Esophagus squamous epithelium (tissue), 5 donors: ENCODE results near the gene NOL9. TPM values are rescaled to one million over a fixed set of nuclear protein-coding genes. Genes with fewer than 3 reads are reported as not detected.

Experiments used
- DNase-seq: peaks from one replicate; lab custom pipeline; 2025; lab: John Stamatoyannopoulos, UW
- H3K27ac ChIP-seq, 4 donors: fragments of 200-600 bp; sonication (generic); one replicate each; pipeline ENCODE4 v1.5.1; 2016 to 2019; ENCODE audit warnings: mild to moderate bottlenecking in 1 of 4
- H3K27me3 ChIP-seq, 4 donors: fragments of 200-600 bp; sonication (generic); 1 replicate in 3 of 4; 2 replicates in 1 of 4; pipeline versions ENCODE4 v1.5.1 to v1.6.0; 2017 to 2021; ENCODE audit warnings: antibody characterized with exemption in 1 of 4
- H3K36me3 ChIP-seq, 3 donors: fragments of 200-600 bp; sonication (generic); one replicate each; pipeline ENCODE4 v1.5.1; 2016 to 2019
- H3K4me1 ChIP-seq, 3 donors: fragments of 200-600 bp; sonication (generic); one replicate each; pipeline ENCODE4 v1.5.1; 2017 to 2019
- H3K4me3 ChIP-seq, 4 donors: fragments of 200-600 bp; sonication (generic); 1 replicate in 3 of 4; 2 replicates in 1 of 4; pipeline ENCODE4 v1.5.1; 2016 to 2019; ENCODE audit warnings: mild to moderate bottlenecking in 2 of 4, moderate library complexity in 1 of 4
- H3K9me3 ChIP-seq, 3 donors: fragments of 200-600 bp; sonication (generic); one replicate each; pipeline ENCODE4 v1.5.1; 2016 to 2019
- CTCF ChIP-seq, 6 experiments: fragments of 450-650 bp in 4 of 6; fragments of 200-600 bp in 2 of 6; sonication (generic) in 2 of 6; IDR thresholded peaks; one replicate each; pipeline ENCODE4 v1.5.1; 2016 to 2019; ENCODE audit warnings: antibody characterized with exemption in 6 of 6, mild to moderate bottlenecking in 4 of 6, moderate library complexity in 4 of 6
- POLR2A ChIP-seq, 4 donors: fragments of 450-650 bp; IDR thresholded peaks; one replicate each; pipeline ENCODE4 v1.6.1; 2017; ENCODE audit warnings: antibody characterized with exemption in 4 of 4, mild to moderate bottlenecking in 4 of 4, moderate library complexity in 3 of 4
- WGBS, 2 donors: methylation state at CpG; one replicate each; pipeline ENCODE4 v1.1.5; 2018; 5-methylcytosine and 5-hydroxymethylcytosine counted together
- intact Hi-C: fragments of 100-400 bp; cut with DNase I; formaldehyde crosslinking; loops from one replicate; pipeline ENCODE4 v1.15.0; 2022
- total RNA-seq, 4 donors: library from RNA; depleted of rRNA; stranded (reverse); fragments of >200 nt; gene quantifications; one replicate each; pipeline ENCODE4 v1.1.0, GENCODE V29; 2016
- donor health status: DM: yes; HTN: yes; CAD: no.

NOL9 gene
- total RNA-seq, 4 donors from 2014 or later: 13.0 to 36.4 (median 22.3) TPM

- Histone ChIP-seq H3K4me3 (no peak overlapping the region), H3K27ac (no peak overlapping the region), H3K27me3 (no peaks in the 10 kb centered on the region), H3K36me3 (peaks cover 17 to 93% (median 31%) of the 10 kb centered on the region in 3 donors), H3K9me3 (no peaks in the 10 kb centered on the region), H3K4me1 (no peaks in the 10 kb centered on the region)
- intact Hi-C loops: no loop called here
- 95% methylated on average over 3 to 6 of the region's 8 CpGs for WGBS, 2 donors
- no peak for DNase-seq
- no peak for TF ChIP-seq CTCF (IDR thresholded peaks at IDR 0.05)
- TF ChIP-seq POLR2A (IDR thresholded peaks at IDR 0.05): no peak
Measured at GRCh38 chr1:6534248-6534822, 20.0 kb downstream of the NOL9 start.

GRCh38 chr1:6531996-6532395, 22.3 kb downstream of the NOL9 start:
- TF ChIP-seq CTCF (IDR thresholded peaks at IDR 0.05) (no peak), POLR2A (IDR thresholded peaks at IDR 0.05) (no peak)
- Histone ChIP-seq H3K27me3 (no peaks in the 10 kb centered on the region), H3K9me3 (no peaks in the 10 kb centered on the region), H3K4me3 (no peak overlapping the region), H3K27ac (no peak overlapping the region), H3K36me3 (peaks cover 27 to 100% (median 46%) of the 10 kb centered on the region in 3 donors), H3K4me1 (no peaks in the 10 kb centered on the region)
- WGBS, 2 donors: 88 to 90% methylated on average over 5 of the region's 5 CpGs
- intact Hi-C loops: no loop called here
- no peak for DNase-seq

DNA sequence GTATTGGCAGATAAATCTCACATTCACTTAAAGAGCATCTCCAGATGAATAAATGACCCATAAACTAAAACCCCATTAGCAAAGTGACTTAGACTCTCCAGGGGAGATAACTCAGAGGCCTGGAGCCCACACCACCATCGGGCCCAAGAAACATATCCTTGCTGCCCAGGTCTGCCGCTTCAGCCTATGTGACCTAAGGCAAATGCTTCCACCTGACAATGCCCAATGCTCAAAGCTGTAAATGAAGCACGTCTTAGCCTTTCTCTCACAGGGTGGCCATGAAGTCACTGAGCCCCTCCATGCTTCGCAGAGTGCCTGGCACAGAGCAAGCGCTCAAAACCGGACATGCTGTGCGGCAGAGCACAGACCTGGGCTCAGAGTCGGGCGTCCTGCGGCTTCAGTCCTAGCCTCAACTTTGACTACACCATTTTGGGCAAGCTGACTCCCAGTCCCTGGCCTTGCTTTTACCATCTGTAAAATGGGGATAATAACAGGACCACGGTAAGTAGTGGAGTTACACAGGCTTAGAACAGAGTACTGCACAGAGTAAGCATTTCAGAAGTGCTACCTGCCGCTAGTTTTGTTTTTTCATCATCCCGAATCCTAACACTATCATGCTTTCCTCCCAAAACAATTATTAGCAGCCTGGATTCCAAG, 23.7 kb downstream of the NOL9 start:
- intact Hi-C loops: no loop called here

DNA sequence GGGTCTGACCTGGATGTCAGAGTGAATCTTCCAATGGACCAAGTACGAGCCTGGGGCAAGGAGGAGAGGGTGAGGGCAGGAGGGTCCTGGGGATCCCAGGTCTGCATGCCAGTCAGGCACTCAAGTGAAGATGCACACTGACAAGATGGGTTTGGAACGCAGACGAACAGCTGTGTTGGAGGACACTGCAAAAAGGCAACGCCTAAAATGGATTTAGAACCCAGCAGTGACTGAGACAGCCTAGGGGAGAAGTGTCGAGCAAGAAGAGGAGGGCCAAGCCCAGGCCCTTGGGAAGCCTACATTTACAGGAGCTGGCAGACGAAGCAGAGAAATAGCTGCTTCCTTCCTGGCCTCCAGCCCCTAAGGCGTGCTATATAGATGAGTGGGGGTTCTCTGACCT, 25.8 kb downstream of the NOL9 start:
- no peak overlapping the region for H3K27ac ChIP-seq
- no peaks in the 10 kb centered on the region for H3K4me1 ChIP-seq
- no peak for DNase-seq
- 89 to 91% methylated on average over 7 of the region's 7 CpGs for WGBS, 2 donors
- no peak overlapping the region for H3K4me3 ChIP-seq
- H3K27me3 ChIP-seq: no peaks in the 10 kb centered on the region
- intact Hi-C loops: no loop called here
- H3K9me3 ChIP-seq: no peaks in the 10 kb centered on the region
- TF ChIP-seq CTCF (IDR thresholded peaks at IDR 0.05) (no peak), POLR2A (IDR thresholded peaks at IDR 0.05) (no peak)
- H3K36me3 ChIP-seq: peaks cover 34 to 99% (median 57%) of the 10 kb centered on the region in 3 donors

More for the DNA sequence above, 23.7 kb downstream of the NOL9 start:
- H3K36me3 ChIP-seq: peaks cover 34 to 100% (median 56%) of the 10 kb centered on the region in 3 donors
- WGBS, 2 donors: 91 to 96% methylated on average over 8 to 13 of the region's 13 CpGs
- TF ChIP-seq CTCF (IDR thresholded peaks at IDR 0.05): no peak
- TF ChIP-seq POLR2A (IDR thresholded peaks at IDR 0.05): no peak
- H3K9me3 ChIP-seq: no peaks in the 10 kb centered on the region
- H3K4me1 ChIP-seq: no peaks in the 10 kb centered on the region
- no peak overlapping the region for H3K4me3 ChIP-seq
- no peak for DNase-seq
- no peaks in the 10 kb centered on the region for H3K27me3 ChIP-seq
- no peak overlapping the region for H3K27ac ChIP-seq

DNA sequence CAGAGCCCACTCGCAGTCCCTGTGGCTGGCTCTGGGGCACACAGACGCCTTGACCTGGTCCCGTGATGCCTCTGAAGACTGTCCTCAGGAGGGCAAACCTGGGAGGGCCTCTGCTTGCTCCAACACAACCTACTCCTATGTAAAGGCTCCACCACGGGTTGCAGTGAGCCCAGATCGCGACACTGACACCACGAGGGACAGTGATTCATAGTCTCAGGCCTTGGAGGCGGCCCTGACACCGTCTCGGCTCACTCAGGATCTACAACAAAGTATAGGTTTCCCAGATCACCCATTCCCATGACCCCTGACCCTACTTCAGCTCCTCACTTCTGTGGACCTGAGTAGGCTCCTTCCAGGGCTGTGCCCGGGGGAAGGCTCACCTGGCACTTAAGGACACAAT, 28.0 kb downstream of the NOL9 start:
- Histone ChIP-seq H3K4me1 (no peaks in the 10 kb centered on the region), H3K27me3 (no peaks in the 10 kb centered on the region), H3K36me3 (peaks cover 17 to 77% (median 37%) of the 10 kb centered on the region in 3 donors), H3K27ac (no peak overlapping the region), H3K4me3 (no peak overlapping the region), H3K9me3 (no peaks in the 10 kb centered on the region)
- intact Hi-C loops: no loop called here
- WGBS, 2 donors: 72 to 100% methylated on average over 1 to 9 of the region's 11 CpGs
- no peak for DNase-seq
- no peak for TF ChIP-seq POLR2A (IDR thresholded peaks at IDR 0.05)
- TF ChIP-seq CTCF (IDR thresholded peaks at IDR 0.05): no peak
